NCI-H345 (cell line): Measurements from ENCODE around the gene ISY1.
"Not testable (repeated sequence)": the region's sequence is repeated elsewhere in the genome, so short reads cannot be mapped to it uniquely, and the experiment has no call there.

Experiments used
- DNase-seq: peaks from one replicate; lab custom pipeline; 2025; lab: John Stamatoyannopoulos, UW

ISY1 gene

DNA sequence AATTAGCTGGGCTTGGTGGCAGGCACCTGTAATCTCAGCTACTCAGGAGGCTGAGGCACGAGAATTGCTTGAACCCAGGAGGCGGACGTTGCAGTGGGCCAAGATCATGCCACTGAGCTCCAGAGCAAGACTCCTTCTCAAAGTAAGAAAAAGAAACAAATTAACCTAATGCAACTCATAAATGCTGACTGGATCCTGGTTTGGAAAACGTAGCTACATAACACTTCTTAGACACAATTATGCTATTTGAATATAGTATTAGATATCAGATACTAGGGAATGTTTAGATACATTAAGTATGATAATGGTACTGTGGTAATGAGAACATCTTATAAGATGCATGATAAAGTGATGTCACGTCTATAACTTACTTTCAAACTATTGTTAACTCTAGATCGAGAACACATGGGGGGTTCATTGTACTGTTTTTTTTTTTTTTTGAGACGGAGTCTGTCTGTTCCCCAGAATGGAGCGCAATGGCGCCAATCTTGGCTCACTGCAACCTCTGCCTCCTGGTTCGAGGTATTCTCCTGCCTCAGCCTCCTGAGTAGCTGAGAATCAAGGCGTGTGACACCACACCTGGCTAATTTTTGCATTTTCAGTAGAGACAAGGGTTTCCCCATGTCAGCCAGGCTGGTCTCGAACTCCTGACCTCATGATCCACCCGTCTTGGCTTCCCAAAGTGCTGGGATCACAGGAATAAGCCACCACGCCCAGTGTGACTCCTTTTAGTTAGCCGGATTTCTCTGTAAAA is 5.9 kb upstream of the ISY1 start:
- no peak for DNase-seq

DNA sequence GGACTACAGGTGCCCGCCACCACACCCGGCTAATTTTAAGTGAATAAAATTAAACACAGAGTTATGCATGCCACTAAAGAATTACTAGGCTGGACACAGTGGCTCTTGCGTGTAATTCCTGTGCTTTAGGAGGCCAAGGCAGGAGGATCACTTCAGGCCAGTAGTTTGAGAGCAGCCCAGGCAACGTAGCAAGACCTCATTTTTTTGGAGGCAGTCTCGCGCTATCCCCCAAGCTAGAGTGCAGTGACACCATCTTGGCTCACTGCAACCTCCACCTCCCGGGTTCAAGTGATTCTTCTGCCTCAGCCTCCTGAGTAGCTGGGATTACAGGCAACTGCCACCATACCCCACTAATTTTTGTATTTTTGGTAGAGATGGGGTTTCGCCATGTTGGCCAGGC is 4.7 kb upstream of the ISY1 start:
- not testable (repeated sequence) for DNase-seq

DNA sequence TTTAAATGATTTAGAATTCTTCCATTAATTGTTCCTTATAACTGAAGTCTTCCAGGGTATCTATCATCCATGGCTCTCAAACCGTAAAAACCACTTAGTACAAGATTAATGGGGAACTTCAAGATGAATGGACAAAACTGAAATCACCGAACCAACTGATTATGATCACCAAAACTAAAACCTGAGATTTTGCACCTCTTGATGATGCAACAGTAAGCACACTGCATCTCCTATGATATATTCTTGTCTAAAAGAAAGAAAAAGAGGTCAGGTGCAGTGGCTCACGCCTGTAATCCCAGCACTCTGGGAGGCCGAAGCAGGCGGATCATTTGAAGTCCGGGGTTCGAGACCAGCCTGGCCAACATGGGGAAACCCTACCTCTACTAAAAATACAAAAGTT is 3.6 kb upstream of the ISY1 start:
- no peak for DNase-seq

DNA sequence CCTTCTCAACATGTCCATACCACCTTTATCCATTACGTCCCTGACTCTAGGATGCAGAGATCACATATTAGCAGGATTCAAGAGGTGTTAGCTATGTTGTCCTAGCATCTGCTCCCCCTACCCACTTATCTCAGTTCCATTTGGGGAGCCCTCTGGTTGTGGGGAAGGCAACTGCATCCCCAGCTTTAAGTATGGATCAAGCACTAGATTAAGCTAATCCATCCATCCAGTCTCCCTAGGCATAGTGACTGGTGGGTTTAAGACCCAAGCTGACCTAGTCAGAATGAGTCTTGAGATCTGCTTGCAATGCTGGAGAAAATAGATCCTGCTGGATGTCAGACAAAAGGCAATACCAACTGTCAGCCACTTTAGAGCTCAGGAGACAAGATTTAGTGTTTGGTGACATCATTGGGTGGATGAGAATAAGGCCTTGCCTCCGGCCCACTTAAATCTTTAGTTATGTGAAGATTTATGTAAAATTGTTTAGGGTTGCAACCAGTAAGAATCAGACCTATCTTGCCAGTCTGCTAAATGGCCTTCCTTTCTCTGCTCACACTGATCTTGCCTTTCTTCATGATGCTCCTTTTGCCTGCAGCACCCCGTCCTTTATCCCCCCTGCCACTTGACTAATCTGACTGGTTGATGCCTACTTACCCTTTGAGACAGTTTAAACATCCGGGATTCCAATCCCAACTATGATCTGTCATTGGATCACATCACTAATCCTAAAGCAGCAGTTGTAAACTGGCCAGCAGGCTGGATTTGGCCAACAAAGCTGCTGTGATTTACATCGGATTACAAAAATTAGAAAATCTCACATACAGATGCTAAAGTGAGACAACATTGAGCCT is 2.1 kb upstream of the ISY1 start:
- DNase-seq, result no peak

DNA sequence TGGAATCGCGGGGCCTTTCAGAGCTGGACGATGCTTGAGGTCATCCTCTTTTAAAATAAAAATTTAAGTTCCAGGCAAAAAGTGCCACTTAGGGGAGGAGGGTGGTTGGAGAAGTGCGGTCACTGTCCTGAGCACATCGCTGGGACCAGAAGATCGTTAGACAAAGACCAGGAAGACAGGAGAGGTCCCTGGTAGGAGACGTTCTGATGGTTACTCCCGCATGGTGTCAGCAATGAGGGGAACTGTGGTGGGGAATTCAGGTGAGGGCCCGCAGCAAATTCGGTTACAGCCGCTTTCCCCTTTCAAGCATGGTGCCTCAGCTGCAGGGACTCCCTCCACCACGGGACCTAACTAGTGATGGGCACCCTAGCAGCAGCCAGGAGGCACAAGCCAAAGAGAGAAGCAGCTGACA is 1.0 kb upstream of the ISY1 start:
- DNase-seq, result no peak

DNA sequence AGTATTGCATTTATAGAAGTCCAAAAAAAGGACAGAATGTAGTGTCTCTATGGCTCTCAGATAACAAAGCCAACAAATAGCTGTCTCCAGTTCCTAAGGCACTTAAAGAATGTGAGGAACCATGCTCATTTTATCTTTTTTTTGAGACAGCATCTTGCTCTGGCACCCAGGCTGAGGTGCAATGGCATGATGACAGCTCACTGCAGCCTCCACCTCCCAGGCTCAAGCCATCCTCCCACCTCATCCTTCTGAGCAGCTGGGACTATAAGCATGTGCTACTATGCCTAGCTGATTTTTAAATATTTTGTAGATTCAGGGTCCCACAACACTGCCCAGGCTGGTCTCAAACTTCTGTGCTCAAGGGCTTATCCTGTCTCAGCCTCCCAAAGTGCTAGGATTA is 16.1 kb downstream of the ISY1 start:
- no peak for DNase-seq

DNA sequence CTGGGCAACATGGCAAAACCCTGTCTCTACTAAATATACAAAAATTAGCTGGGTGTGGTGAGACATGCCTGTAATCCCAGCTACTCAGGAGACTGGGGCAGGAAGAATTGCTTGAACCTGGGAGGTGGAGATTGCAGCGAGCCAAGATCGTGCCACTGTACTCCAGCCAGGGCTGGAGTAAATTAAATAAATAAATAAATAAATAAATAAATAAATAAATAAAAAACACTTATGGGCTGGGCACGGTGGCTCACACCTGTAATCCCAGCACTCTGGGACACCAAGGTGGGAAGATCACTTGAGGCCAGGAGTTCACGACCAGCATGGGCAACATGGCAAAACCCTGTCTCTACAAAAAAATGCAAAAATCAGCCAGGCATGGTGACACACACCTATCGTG is 19.9 kb downstream of the ISY1 start:
- DNase-seq, result not testable (repeated sequence)

DNA sequence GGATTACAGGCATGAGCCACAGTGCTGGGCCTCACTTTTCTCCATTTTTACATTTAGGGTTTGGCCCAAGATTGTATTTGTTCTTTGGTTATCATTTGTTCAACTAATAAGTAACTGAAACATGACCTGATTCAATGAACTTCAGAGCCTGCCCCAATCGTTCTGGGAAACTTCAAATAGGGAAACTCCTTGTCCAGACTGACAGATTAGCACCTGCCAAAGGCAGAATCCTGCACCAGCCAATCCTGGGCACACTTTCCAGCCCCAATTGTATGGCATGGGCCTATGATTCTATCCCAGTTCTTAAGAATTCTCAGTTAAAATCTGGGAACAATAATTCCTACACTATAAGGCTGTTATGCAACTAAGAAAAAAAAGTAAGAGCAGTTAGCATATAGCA is 21.0 kb downstream of the ISY1 start:
- DNase-seq, result no peak

DNA sequence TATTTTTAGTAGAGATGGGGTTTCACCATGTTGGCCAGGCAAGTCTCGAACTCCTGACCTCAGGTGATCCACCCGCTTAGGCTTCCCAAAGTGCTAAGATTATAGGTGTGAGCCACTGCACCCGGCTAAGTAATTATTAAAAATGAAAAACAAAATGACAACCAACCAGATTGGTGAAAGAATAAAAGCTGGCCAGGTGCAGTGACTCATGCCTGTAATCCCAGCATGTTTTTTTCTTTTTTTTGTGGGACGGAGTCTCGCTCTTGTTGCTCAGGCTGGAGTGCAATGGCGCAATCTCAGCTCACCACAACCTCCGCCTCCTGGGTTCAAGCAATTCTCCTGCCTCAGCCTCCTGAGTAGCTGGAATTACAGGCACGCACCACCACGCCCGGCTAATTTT is 24.6 kb downstream of the ISY1 start:
- DNase-seq, result not testable (repeated sequence)

DNA sequence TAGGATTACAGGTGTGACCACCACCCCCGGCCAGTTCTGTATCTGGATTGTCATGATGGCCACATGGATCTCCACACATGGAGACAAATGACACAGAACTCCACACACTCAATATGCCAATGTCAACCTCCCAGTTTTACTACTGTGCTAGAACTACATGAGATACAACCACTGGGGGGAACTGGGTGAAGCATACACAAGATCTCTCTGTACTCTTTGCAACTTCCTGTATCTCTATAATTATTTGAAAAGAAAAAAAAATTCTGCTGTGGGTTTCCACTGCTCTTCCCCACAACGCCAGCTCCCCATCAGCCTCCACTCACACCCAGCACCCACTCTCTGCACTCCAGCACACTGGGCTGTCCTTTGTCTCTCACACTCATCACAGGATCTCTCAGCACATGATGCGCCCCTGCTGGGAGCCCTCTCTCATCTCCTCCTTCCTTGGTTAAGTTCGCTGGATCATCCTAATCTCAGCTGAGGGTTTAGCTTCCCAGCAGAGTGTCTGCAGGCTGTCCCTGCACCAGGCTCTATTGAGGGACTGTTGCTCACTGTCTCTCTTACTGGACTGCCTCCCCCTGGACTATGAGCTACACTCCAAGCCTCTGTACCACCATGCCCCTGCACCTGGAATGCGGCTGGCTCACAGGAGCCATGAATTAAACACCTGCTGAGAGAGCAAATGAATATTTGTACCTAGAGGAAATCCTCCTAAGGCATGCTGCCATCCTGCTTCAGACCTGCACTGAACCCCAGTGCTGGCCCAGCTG is 28.6 kb downstream of the ISY1 start:
- DNase-seq, result no peak

DNA sequence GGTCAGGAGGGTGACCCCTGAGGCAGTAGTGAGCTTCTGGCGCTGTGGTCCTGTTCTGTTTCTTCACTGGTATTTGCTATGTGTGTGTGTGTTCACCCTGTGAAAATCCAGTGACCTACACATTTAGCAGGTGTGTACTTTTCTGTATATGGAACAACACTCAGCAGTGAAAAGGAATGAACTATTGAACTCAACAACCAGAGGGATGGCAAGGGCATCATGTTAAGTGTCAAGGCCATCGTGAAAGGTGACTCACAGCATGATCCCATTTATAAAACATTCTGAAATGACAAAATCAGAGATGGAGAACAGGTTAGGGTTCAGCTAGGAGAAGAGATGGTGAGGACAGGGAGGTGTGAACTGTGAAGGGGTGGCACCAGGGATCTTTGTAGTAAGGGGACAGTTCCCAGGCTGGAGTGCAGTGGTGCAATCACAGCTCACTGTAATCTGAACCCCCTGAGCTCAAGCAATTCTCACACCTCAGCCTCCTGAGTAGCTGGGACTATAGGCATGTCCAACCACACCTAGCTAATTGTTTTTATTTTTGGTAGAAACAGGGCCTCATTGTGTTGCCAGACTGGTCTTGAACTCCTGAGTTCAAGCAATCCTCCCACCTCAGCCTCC is 29.3 kb downstream of the ISY1 start:
- no peak for DNase-seq

DNA sequence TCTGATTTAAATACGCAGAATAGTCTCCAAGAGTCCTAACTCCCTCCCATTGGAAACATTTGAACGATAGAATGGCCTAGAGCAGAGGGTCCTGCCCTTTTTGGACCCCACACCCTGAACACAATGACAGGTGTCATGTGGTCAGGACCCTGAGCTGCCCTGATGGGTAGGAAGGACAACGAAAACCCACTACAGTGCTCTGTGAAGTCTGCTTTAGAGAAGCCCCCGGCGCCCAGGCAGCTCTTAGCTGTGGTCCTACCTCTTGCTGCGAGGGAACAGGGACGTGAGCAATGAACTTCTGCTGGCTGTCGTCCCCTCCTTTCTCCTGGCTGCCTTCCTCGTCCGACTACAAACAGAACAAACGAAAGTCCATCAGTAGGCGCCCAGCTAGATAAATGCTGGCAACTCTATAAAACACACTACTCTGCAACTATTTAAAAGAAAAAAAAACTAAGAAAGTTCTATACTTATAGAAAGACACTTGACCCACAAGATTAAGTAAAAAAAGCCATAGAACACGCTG is 30.5 kb downstream of the ISY1 start:
- no peak for DNase-seq

DNA sequence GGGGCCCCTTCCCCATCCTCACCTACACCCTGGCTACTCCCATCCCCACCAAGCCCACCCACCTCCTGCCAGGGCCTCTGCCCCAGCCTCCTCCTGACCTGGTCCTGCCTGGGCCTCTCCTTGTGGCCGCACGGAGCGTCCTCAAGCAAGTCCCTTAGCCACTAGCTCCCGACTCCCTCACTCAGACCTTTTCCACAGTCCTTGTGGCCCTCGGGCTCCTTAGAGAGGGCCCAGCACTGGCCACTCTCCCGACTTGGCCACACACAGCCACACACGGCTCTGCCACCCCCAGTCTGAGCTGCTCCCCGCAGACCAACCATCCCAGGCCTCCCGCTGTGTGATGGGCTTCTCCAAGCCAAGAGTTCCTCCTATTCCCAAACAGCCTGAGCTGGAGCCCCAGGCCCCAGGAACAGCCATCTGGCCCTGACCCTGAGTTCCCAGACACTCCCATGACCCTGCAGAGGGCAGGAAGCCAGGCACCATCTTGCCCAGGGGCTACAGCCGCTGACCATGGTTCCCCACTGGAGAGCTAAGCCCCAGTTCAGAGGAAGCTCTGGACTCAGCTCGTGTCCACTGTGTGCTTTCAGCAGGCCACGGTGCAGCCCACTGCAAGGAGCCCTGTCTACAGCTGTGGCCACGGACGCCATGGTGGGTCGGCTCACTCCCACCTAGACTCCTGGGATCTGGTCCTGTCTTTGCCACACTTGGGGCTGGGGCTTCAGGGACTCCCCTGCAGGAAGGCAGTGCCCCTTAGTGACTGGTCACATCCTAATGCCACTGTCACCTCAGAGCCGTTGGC is 32.3 kb downstream of the ISY1 start:
- no peak for DNase-seq

DNA sequence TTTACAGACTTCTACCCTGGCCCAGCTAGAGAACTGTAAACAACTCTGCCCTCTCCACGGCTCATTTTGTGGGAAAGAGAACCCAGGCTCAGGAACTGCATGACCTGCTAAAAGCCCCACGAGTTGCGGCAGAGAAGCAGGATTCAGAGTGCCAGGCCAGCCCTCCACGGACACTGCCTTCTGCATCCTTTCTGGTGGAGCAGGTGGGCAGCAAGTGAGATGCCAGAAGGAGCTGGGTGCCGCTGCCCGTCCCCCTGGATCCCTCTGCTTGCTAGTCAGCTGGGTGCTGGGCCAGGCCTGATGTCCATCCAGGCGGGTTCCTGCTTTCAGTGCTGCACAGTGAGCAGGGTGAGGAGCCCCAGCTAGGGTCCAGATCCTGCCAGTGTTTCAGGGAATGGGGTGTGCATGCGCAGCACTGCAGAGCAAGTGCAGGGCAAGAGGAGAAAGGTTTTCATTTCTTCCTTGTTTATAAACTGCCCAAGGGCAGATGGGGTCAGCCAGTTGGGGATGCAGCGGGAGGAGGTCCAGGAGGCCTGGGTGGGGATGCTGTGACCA is 34.1 kb downstream of the ISY1 start:
- DNase-seq, result no peak

DNA sequence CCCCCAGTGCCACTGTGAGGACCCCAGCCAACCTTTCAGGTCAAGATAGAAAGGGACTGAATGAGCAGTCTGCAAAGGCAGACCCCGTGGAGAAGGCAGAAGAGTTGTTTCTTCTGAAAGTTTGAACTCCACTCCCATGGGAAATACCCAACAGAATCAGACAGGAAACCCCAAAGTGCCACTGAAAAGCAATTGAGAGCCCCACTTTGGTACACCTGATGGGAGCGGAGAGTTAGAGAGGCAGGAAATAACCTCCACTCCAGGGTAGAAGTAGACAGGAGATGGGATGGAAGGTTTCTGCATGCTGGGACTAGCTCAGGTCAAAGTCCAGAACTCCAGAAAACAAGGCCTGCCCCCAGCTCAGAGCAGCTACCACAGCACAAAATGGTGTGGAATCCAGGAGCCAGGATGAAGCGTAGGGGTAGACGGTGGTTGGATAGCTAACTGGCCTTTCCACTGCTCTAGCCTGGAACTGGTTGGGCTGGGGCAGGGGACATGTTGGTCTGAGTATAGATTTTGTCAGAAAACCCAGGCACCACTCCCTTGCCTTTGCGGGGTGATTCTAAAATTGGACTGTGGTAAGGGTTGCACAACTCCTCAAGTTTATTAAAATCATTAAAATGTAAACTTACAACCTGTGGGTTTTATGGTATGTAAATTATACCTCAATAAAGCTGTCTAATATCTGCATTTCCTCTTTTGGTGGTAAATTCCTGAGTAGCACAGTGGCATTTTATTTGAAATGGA is 37.4 kb downstream of the ISY1 start:
- DNase-seq, result no peak

DNA sequence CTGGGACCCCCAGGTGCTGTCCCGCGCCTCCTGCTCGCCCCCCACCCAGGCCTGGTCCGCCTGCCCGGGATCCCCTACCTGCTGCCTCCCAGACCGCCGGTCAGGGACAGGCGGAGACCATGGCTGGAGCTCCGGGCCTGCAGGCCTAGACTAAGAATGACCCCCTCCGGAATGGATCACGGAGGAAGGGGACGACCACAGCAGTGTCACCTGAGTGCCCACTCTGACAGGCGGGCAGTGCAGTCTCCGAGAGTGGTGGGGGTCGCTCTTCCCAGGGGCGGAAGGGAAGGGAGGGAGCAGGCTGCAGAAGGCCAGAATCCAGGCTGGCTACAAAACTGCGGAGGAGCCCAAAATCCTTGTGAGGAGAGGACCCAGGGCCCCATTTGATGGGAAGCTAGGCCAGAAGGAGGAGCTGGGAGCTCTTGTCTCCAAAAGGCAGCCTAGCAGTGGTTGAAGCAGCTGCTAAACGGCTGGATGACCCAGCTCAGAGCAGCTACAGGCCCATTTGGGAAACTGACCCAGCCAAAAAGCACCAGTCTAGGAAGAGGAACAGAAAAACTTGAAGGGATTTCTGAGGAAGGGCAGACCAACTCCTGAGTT is 38.4 kb downstream of the ISY1 start:
- DNase-seq, result no peak

DNA sequence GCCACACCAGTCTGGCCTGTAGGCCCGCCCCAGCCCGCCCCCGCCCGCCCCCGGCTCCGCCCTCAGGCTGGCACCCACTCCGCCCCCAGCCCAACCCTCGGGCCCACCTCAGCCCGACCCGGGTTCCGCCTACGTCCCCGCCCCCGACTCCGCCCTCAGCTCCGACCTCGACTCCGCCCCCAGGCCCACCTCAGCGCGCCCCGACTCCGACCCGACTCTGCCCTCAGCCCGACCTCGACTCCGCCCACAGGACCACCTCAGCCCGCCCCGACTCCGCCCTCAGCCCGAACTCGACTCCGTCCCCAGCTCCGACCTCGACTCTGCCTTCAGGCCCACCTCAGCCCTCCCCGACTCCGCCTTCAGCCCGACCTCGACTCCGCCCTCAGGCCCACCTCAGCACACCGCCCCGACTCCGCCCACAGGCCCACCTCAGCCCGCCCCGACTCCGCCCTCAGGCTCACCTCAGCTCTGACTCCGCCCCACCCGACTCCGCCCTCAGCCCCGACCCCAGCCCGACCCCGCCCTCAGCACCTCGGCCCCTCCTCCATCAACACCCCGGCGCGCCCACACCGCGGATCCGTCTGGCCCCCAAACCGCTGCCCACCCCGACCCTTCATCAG is 39.0 kb downstream of the ISY1 start, which contains the start of gene RAB43:
RAB43 (minus strand) TSS at position 13 of the 620 bp plus-strand sequence. CDS start 315 bp downstream, outside the sequence.
- DNase-seq, result peak; percentile 77

DNA sequence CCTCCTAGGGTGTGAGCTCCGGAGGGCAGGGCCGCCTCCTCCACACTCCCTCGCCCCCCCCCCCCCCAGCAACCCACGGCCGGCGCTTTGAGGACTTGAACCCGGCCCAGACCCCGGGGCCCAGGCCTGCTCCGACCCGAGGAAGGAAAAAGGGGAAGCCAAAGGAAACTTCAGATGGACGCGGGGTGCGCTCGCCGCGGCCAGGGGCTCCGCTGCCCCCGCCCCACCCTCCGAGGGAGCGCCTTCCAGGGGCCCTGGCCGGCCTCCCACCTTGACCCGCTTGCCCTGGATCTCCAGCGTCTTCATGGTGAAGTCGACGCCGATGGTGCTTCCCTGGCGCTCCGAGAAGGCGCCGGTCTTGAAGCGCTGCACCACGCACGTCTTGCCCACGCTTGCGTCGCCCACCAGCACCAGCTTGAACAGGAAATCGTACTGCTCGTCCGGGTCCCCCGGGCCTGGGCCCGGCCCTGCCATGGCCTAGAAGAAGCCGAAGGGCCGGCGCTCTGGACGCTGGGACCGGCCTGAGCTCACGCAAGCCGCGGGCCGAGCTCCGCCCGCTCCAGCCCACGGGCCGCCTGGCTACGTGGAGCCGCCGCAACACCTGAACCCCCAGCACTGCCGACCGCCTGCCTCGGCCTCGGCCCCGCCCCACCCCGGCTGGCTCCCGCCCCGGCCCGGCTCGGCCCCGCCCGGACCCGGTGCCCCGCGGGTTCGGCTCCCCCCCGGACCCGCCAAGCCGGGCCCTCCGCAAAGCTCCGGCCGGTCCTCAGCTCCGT is 39.7 kb downstream of the ISY1 start:
- no peak for DNase-seq
